ENCODE measurements around the gene COL23A1. TPM values are rescaled to one million over a fixed set of nuclear protein-coding genes. Genes with fewer than 3 reads are reported as not detected.

Gene COL23A1
- polyA plus RNA-seq, 3 donors = 5.7 to 8.7 (median 7.7) TPM

GRCh38 chr5:178454303-178454702, 135.9 kb downstream of the COL23A1 start:
- DNase-seq (ENCODE audit: extremely low read depth in 1 of 11, low read depth in 9 of 11, low spot score in 4 of 11) = no peak

DNA sequence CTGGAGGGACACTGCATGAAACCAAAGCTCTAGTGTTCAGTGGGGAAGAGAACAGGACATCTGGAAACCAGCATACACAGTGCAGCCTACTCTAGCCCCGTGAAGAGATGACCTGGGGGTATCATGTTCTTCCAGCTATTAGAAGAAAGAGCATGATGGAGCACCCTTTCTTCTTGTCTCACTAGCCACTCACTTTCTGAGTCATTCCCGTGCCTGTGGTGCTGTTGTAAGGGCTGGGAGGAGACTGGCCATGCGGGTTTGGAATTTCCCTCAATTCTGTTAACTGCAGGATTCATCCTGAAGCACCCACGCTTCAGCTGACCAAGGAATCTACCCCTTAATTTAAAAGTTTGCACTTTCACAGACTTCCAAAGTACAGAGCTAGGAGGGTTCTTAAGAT, 137.0 kb downstream of the COL23A1 start:
- DNase-seq (ENCODE audit: extremely low read depth in 1 of 11, low read depth in 9 of 11, low spot score in 4 of 11) = no peak

DNA sequence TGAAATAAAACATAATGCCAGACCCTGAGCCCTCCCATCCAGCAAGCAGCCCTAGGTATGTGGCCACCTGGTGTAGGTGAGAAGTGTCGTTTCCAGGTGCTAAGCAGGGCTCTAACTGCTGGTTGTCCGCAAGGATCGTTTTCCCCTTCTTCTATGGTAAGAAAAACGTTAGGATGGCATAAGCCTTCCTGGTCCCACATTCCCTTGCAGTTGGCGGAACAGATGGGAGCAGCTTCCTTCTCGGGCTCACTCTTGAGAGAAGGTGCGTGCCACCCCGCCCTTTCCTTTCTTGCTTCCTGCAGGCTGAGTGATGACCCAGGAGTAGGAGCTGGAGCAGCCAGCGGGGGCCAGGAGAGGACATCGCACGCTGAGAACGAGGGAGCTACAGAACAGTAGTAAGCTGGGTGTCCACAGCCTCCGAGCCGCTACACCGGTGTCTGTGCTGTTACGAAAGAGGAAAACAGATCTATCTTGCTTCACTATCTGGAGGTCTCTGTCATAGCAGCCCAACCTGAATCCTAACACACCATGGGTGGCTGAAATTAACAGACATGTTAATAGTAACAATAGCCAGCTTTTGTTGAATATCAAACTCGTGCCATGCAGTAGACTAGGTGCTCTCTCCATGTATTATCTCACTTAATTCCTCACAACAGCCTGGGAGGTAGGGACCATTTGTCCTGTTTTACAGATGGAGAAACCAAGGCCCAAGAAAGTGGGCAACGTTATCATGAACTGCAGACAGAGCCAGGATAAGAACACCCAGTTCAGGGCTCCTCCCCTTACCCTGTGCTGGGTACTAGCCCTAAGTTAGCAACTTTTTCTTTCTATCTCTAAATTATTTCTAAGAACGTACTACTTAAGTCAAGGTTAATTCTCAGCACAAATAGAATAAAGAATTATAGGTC, 139.8 kb downstream of the COL23A1 start:
- DNase-seq (ENCODE audit: extremely low read depth in 1 of 11, low read depth in 9 of 11, low spot score in 4 of 11) = no peak

DNA sequence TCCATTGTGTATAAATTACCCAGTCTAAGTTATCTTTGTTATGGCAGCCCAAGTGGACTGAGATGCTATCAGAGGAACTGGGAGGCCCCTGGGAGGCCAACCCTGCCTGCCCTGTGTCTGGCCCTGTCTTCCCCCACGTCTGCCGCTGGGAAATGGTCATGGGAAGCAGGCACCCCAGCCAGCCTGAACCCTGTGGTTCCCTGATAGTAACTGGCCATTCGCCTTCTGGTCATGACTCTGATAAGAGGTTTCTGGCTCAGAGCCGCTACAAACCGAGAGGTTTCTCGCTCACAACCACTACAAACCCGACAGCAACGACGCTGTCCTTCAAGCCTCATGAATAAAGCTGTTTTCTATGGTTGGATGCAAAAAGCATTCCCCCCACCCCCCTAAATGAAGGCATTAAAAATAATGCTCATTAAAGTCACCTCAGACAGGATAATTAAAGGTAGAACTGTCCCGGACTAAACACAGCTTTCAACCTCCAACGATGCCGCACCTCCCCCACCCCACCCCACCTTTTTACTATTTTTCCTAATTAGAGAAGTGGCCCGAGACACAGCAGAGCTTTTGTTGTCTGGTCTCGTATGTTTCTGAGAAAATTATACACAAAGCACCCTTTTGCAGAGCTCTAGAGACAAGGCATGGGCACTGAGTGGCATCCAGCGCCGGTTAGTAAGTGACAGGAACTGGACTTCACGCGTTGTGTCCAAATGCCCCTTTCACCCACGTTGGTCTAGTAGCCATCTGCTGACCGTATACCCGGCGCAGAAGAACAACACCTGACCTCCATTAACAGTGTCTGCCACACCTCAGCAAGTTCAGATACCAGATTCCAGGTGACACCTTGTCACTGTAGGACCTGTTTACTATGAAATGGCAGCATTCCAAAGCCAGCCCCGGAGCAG, 140.8 kb downstream of the COL23A1 start:
- DNase-seq (ENCODE audit: extremely low read depth in 1 of 11, low read depth in 9 of 11, low spot score in 4 of 11) = no peak

- no peak for DNase-seq (ENCODE audit: extremely low read depth in 1 of 11, low read depth in 9 of 11, low spot score in 4 of 11)
These were observed 144.7 kb downstream of the COL23A1 start for GRCh38 chr5:178445534-178445933.

DNA sequence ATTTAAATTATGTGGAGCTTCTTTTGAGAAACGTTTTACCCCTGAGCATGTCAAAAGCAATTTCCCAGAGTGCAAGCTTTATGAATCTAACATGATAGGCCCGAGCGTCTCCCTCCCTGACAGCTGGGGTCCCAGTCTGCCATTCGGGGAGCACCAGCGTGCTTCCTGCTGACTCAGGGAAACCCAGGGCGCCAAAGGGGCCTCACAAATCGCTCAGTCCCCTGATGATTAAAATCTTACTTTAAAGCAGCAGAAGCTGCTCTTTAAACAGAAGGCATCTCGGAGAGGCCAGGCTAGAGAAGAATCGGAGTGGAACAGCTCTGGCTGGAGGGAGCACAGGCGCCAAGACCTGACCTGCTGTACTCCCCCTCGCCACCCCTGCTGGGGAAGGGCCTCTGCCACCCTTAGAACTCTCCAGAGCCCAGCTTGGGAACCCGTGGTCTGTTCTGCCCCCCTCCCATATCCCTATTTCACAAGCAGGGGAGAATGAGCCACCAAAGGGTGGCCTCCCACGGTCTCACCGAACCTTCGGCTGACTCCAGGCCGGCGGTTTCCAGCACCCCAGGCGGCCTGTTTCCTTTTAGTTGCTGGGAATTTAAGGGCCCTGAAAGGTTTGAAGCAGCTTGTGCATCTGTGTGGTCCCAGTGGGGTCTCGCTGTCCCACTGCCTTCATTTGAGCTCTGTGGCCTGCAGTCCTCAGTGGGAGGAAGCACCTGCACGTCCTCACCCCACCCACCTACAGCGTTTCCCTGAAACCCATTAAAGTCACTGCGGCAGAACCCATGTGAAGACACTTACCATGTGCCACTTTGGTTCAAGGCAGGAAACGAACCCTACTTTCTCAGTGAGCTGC, 147.6 kb downstream of the COL23A1 start:
- no peak for DNase-seq (ENCODE audit: extremely low read depth in 1 of 11, low read depth in 9 of 11, low spot score in 4 of 11)

GRCh38 chr5:178441486-178442270, 148.5 kb downstream of the COL23A1 start:
- DNase-seq (ENCODE audit: extremely low read depth in 1 of 11, low read depth in 9 of 11, low spot score in 4 of 11) = no peak

DNA sequence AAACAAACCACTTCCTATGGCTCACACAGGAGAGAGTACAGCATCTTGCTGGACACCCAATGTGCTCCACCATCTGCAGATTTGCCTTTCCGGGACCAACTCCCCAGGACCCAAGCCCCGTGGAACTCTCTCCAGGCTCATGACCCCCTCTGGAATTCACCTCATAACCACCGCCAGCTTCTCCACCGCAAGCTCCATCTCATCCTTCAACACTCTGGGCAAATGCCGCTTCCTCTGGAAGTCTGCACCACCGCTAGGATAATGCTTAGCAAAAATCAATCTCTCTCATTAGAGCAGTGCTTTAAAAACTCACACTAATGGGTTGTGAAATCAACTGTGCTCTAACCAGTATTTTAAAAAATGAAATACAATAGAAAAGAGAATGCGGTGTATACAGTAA, 150.0 kb downstream of the COL23A1 start:
- DNase-seq (ENCODE audit: extremely low read depth in 1 of 11, low read depth in 9 of 11, low spot score in 4 of 11) = no peak

GRCh38 chr5:178439493-178440180, 150.6 kb downstream of the COL23A1 start:
- DNase-seq (ENCODE audit: extremely low read depth in 1 of 11, low read depth in 9 of 11, low spot score in 4 of 11) = no peak

- no peak for DNase-seq (ENCODE audit: extremely low read depth in 1 of 11, low read depth in 9 of 11, low spot score in 4 of 11)
These were observed 151.4 kb downstream of the COL23A1 start for GRCh38 chr5:178438796-178439195.

DNA sequence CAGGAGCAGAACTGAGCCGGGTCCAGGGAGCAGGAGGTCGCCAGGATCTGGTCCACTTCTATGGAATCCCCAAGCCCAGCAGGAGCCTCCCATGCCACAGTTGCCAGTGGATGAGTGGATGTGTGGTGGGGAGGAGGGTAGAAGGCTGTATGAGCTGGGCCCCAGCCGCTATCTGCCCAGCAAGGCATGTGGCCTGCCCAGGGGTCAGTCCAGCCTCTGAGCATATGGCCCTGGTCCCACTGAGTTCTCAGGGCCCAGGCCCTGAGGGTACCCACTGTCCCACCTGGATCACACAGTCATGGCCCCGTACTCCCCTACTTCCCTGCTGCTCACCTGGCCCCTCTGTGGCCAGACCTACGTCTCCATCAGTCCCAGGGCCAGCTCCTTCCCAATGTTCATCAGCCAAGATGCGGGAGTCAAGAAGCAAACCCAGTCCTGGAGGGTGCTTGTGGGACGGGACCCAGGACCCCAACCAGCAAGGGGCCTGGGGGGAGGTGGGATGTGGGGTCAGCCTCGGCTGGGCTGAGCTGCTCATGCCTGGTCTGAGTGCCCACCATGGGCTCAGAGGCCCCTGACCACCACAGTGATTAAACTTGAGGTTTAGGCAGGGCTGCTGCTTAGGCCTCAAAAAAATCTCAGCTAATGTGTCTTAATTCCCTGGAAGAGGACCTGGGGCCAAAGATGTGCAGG, 152.7 kb downstream of the COL23A1 start:
- no peak for DNase-seq (ENCODE audit: extremely low read depth in 1 of 11, low read depth in 9 of 11, low spot score in 4 of 11)

DNA sequence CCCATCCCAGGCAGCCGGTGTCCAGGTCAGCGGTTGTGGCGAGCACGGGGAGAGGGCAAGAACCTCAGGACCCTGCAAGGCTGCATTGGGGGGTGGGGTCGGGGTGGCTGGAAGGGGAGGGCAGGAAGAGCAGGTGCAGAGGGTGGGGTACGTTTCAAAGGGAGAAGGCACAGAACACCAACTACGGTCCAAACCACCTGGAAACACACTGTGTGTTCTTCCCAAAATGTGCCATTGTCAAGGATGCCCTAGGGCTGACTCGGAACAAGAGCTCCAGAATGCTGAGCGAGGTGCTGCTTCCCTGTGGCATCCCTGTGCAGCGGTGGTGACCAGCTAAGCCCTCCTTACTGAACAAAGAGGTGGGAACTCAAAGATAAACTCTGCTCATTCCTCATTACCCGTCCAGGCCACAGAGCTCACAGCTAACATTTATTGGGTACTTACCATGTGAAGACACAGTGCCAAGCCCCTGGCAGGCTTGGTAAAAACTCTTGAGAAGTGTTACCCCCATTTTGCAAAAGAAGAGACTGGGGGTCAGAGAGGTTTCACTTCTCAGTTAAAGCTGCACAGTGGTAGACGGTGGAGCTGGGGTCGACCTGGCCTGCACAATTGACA, 153.8 kb downstream of the COL23A1 start:
- DNase-seq (ENCODE audit: extremely low read depth in 1 of 11, low read depth in 9 of 11, low spot score in 4 of 11) = no peak

DNA sequence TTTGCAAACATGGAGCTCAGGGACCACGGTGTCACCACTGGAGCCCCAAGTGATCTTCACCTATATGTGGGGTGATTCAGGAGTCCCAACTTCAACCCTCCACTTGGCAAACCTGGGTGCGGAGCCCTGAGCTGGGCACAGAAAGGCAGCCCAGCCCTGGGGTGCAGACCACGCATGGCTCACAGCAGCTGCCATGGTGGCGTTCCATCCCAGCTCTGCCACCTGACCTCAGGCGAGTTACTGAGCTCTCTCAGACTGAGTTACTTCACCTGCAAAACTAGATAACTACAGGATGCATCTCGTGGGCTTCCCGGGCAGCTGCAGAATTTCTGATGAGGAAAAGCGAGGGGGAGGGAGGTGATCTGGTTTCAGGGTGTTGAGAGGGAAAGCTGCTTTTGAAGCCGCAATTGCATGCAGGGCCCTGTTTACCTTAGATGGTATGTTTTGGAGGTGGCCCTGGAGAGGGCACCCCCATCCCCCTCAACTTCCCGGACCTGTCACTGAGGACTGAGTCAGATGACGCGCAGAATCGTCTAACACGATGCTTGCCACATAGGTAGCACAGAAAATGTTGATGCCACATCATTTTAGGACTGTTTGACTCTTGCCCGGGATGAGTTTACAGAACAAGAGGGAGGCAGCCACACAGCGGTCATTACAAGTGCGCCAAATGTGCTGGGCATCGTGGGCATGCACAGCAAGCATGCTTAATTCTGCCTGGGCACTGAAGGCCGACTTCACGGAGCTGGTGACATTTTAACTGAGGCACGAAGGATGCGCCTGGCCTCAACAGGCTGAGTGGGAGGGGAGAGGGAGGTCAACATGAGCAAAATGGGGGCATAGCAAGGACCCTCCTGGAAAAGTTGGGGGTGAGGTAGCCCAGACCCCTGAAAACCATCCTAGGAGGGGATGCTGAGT, 154.6 kb downstream of the COL23A1 start:
- DNase-seq (ENCODE audit: extremely low read depth in 1 of 11, low read depth in 9 of 11, low spot score in 4 of 11) = no peak

DNA sequence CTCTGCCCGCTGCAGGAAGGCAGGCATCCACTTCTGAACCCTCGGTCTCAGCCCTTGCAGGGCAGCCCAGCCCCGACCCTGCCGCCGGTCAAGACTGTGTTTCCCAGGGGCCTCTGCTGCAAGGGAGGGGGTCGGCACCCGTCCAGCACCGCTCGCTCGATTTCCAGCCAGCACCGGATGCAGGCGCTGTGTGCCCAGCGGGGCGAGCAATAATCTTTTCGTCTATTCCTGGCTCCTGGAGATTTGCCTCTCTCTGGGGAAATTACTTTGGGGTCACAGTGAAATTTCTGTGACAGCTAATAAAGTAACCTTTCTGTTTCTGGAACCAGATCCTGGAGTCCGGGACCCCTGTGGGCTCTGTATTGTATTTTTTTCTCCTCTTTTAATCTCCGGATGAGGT, 155.3 kb downstream of the COL23A1 start:
- DNase-seq (ENCODE audit: extremely low read depth in 1 of 11, low read depth in 9 of 11, low spot score in 4 of 11) = peak in 3 of 11 donors; percentile 47 to 63 (median 57)

DNA sequence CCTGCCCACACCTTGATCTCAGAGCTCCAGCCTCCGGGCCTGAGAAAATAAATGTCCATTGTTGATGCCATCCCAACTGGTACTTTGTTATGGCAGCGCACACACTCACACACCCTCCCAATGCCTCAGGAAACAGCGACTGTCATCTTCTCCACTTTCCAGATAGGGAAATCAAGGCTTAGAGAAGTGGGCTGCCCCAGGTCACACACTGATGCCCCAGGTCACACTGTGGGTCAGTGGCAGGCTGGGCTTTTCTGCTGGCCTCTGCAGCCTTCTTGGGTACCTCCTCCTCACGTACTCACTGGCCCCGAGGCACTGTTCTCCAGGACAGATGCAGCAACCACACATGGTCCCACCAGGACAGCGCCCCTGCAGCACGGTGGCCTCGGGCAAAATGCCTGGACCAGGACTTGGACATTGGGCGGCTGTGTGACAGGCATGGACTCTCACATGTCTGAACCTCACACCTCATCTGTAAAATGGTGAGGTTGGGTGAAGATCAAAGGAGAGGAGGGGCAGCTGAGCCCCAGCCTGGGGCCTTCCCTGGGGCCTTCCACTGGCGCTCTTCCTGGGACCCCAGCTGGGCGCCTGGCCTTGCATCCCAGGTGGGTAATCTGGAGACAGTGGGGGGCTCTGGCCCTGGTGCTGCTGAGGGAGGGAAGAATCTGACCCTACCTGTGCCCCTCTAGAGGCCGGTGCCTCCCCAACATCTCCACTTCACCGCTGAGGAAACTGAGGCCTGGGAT, 156.0 kb downstream of the COL23A1 start:
- DNase-seq (ENCODE audit: extremely low read depth in 1 of 11, low read depth in 9 of 11, low spot score in 4 of 11) = no peak
